ENCODE results near the gene UQCC5. TPM values are rescaled to one million over a fixed set of nuclear protein-coding genes. Genes with fewer than 3 reads are reported as not detected.

The UQCC5 gene
- polyA plus RNA-seq, 10 donors = 7.1 to 18.7 (median 12.6) TPM

DNA sequence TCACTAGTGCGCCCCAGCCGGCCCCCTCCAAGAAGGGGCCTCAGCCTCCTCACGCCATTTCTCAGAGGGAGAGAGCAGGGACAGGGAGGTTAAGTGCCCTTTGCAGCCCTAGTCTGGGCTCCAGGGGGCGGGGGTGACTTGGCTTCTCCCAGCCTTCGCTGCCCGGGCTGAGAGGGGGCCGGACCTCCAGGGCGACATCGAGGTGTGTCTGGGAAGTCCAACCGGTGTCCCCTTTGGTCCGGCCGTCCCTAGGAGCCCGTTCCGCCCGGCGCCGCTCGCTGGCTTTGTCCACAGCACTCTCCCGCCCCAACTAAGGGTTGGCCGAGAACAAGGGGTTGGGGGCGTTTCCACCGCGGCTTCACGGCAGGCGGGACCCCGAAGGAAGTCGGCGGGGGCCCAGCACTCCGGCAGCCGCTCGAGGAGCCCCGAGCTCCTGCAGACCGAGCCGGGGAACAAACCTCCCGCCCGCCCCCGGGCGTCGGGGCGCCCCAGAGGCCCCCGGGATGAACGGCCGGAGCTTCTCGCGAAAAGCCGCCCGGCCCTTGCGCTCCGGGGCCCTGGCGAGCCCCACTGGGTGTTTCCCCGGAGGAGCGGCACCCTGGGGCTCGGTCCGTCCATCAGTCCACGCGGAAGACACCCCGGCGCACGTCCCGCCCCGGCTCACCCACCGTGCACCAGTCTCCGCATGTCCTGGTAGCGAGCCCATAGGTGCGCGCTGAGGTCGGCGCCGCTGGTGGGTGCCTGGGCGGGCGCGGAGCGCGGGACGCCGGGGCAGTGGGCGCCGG is 3.4 kb upstream of the UQCC5 start:
- DNase-seq = peak in 2 of 3 donors; percentile 22 to 65

- peak; percentile 80 to 87 (median 87) for DNase-seq
Measured at GRCh38 chr3:52533623-52534280, 2.7 kb upstream of the UQCC5 start, which contains the start of gene NT5DC2. NT5DC2 (minus strand) TSS chr3:52533857; CDS start chr3:52533737, 120 bp downstream.

DNA sequence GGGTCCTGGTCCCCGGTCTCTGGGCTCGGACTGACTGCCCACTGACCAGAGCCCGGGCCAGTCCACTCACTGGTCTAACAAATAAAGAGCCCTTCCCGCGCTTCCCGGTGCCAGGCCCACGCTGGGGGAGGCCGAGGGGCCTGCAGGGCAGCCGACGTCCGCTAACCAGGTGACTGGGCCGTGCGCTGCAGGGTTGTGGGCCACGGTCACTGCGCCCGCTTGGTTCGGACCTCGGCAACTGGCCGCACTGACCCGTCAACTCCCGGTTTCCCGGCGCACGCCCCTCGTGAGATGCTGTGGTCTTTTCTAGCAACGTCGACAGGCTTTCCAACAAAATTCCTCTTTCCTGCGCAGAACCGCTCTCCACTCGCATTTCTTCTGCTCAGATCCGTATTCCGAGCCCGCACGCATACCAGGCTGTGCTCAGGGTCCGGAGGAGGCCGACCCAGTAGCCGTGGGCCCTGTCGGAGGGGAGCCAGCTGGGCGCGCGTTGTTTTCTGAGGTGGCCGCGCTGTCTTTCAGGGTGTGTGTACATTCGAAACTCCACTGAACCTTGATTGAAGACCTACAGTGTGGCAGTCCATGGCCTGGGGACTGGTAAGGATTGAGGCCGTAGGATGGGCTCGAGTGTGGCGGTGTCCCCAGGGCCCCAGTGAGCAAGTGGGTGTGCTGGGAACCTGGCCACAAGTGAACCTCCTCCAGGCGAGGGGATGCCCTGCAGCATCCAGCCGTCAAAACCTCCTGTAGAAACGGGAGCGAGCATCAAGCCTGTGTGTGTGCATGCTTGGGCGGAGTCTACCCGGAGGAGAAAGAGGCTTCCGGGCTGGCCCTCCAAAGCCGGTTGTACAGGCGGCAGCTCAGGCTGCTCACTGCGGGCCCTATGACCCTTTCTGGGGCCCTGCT is 1.9 kb upstream of the UQCC5 start:
- peak; percentile 11 to 52 (median 22) for DNase-seq

GRCh38 chr3:52535411-52536111 is 844 bp upstream of the UQCC5 start:
- no peak for DNase-seq

DNA sequence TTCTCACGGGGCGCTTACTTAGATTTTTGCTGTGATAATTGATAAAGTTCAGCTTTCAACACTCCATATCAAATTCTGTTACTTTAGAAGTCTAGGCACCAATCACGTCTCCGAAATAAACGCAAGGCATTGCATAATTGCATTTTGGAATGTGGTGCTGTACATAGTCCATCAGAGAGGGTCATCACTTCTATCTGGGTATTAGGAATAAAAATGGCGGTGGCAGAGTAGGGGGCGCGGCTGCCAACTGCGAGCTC is 365 bp upstream of the UQCC5 start:
- DNase-seq = no peak

- DNase-seq = no peak
Measured at GRCh38 chr3:52537165-52537620, 788 bp downstream of the UQCC5 start.

- no peak for DNase-seq
Measured at GRCh38 chr3:52537726-52538421, 1.5 kb downstream of the UQCC5 start.

DNA sequence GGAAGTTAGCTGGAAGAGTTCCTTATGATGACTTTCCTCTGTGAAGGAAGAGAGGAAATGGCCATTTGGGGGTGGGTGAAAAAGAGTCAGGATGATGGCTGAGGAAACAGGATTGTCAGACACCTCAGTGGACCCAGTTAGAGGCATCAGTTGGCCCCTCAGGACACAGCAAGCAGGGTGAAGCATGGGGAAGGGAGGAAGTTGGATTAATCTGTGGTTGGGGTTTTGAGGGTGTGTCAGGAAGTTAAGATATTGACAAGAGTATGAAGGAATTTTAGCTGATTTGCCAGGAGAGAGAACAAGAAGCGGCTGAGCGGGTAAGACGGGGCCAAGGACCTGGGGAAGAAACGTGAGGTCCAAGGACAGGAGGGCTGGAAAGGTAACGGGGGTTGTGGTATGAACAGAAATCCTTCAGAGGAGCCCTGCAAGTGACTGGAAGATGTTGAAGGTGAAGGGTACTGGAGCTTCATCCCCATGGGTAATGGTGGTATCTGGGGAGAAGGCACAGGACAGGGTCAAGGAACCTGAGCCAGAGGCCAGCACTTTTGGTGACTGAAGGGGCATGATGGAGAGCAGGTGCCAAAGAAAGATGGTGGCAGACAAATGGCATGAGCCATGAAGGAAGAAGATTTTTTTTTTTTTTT is 2.7 kb downstream of the UQCC5 start:
- no peak for DNase-seq

DNA sequence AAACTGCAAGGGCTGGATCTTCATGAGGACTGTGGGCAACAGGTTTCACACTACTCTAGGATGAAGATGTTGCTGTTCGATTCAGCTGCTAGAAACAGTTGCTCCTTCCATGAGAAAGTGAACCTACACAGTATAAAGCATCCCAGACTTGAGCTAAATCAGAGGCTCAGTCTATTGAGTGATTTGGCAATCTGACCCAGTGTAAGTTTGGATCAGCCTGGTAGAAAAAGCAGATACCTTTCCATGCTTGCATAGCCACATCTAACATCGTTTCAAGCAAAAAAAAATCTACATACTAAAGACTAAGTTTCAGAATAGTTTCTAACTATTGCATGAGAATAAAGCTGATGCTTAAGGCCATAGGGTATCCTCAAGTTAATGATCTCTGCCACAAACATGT is 4.6 kb downstream of the UQCC5 start:
- DNase-seq = no peak

- DNase-seq = no peak
Measured at GRCh38 chr3:52544937-52545336, 8.5 kb downstream of the UQCC5 start.

DNA sequence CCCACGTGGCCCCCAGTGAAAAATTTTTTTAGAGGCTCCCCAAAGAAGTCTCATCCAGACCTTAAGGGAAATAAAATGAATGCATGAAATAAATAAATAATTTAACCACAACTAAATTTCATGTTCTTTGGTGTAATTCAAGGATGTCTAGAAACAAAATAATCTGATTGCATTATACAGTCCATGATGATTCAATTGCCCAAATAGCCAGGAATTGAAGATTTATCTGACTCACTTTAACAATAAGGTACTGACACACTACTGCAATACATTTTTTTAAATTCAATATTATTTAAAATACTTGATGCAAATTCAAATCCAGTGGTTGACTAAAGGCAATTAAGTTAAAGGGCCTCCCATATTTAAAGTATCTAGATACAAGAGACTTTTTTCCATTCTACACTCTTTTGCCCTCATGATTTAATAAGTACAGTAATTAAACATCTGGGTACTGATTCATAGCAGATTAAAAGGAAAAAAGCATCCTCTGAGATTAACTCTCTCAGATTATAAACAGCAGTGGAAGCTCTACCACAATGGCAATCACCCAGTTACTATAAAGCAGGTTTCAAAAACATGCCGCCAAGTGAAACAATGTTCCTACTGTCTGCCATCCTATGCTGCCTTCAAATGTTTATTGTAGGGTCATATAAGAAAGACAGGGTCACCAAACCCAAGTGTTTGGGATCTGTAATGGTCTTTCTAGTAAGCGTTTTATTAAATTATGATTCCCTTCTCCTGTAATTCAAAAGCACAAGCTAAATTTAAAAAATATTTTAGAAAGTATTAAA is 9.9 kb downstream of the UQCC5 start:
- DNase-seq = no peak

- DNase-seq = no peak
Measured at GRCh38 chr3:52547143-52547542, 10.7 kb downstream of the UQCC5 start.

DNA sequence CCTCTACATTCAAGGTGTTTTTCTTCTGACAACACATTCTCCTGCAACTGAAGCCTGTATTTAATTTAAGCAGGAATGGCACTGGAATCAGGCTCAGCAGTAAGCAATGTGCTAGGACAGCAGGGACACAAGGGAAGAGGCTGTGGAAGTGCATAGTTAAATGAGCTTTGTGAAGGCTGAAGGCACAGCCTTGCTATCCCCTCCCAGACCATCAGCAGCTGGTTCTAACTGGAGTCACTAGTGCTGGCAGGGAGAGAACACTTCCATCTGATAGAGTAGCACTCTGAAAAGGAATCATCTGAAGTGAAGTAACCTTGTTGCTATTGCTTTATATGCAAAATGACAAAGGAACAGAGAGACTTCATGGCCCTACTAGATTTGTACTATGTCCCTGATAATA is 14.7 kb downstream of the UQCC5 start:
- DNase-seq = no peak

- no peak for DNase-seq
Measured at GRCh38 chr3:52552089-52552488, 15.7 kb downstream of the UQCC5 start.

DNA sequence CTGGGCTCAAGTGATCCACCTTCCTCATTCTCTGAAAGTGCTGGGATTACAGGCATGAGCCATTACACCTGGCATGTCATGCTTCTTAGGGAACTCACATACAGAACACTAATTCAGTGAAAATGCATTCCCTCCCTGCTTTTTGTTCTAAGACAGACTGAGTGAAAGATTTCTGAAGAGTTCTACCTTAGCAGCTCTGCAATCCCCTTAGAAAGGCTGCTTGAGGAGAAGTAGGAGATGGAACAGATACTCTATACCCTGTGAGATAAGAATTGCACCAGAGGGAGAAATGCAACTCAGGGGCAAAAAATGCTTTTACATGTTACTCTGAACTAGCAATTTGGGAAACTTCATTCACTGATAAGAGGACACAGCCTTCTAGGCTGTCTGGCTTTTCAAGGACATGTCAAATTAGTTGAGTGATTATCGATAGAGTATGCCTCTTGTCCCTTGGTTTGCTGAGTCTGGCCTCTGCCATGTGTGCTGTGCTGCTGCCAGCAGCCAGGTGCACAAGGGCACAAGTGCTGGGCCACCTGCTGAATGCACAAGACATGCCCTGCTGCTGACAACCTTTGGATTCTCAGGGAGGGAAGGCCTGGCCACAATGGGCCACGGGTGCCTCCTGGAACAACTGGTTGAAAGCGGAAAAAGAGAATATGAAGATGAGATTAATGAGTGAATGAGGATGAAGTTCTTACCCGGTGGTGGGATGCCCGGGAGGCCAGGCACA is 17.8 kb downstream of the UQCC5 start:
- DNase-seq = no peak

DNA sequence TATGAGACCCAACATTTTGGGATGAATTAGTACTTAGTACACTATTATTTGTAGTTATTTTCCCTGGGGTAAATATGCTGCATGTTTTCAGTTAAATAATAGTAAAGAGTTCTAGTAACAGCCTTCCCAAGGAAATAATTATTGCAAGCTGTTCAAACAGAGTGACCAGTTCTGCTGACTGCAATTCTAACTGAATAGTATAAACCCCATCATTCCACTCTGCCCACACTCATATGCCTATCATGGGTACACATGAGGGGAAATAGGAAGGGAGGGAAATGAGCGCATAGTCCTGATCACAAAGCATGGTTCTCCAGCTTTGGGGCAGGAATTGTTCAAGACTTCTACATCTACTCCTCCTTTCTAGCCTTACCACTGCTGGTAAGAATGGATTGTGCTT is 18.7 kb downstream of the UQCC5 start:
- DNase-seq = no peak

DNA sequence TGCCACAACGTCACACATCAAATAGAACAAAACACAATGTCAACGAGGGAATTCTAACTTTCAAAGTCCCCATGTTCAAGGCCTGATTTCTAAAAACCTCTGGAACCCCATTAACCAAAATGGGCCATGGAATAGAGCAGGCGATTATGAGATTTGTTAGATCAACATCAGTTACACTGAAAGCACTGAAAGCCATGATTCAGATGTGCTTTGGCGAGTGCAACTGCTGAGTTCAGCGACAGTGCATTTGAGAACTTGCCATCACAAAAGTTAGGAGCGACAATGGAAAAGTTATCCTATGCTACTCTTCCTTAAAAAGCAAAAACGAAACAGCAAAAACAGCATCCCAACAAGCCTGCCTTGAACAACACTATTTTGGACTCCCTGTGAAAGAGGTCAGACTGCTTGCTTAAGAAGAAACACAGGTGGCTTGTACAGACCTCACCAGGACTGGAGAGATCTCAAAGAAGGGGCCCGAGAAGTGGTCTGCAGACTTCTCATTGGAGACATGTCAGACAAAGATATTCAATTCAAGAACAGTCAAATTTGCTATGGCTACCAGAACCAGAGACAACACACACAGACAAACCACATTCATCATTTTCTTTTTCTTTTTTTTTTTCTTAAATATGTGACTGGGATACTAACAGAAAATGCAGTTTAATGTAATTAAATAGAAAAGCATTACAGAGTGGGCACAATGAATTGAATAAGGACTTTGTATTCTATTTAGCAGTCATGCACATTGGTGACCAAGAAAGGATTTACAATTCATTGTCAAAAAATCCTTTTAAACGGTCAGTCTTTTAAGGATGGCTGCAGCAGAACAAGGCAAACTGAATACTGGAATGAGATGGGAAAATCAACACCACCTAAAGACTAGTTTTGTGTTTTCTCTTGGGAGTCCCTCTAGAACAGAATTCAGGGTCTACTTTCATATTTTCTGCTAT is 20.9 kb downstream of the UQCC5 start:
- no peak for DNase-seq

GRCh38 chr3:52558436-52558835 is 22.0 kb downstream of the UQCC5 start:
- no peak for DNase-seq
